ENCODE results near the gene LHX4. TPM values are rescaled to one million over a fixed set of nuclear protein-coding genes. Genes with fewer than 3 reads are reported as not detected.

The LHX4 gene
- total RNA-seq, 1 donor from 2014 or later, result not detected

- DNase-seq (ENCODE audit: low spot score in 2 of 2), result no peak
- FAIRE-seq, result no peak
These were observed 24.8 kb downstream of the LHX4 start for GRCh38 chr1:180254854-180255253.

GRCh38 chr1:180255536-180256340 lies 25.7 kb downstream of the LHX4 start:
- FAIRE-seq (no peak), DNase-seq (ENCODE audit: low spot score in 2 of 2) (no peak)

- FAIRE-seq (no peak), DNase-seq (ENCODE audit: low spot score in 2 of 2) (no peak)
These were observed 26.4 kb downstream of the LHX4 start for GRCh38 chr1:180256341-180257027.

- FAIRE-seq, result no peak
- DNase-seq (ENCODE audit: low spot score in 2 of 2), result no peak
These were observed 26.9 kb downstream of the LHX4 start for GRCh38 chr1:180257028-180257386.

GRCh38 chr1:180257486-180257885 lies 27.4 kb downstream of the LHX4 start:
- DNase-seq (ENCODE audit: low spot score in 2 of 2) (no peak), FAIRE-seq (no peak)

- DNase-seq (ENCODE audit: low spot score in 2 of 2) (no peak), FAIRE-seq (no peak)
These were observed 28.2 kb downstream of the LHX4 start for GRCh38 chr1:180258290-180258689.

- DNase-seq (ENCODE audit: low spot score in 2 of 2), result no peak
- no peak for FAIRE-seq
These were observed 28.9 kb downstream of the LHX4 start for GRCh38 chr1:180258935-180259334.

- FAIRE-seq, result no peak
- DNase-seq (ENCODE audit: low spot score in 2 of 2), result no peak
These were observed 29.6 kb downstream of the LHX4 start for GRCh38 chr1:180259431-180260338.

GRCh38 chr1:180260541-180260940 lies 30.5 kb downstream of the LHX4 start:
- DNase-seq (ENCODE audit: low spot score in 2 of 2) (no peak), FAIRE-seq (no peak)

GRCh38 chr1:180261030-180261429 lies 31.0 kb downstream of the LHX4 start:
- no peak for FAIRE-seq

GRCh38 chr1:180261524-180262155 lies 31.6 kb downstream of the LHX4 start:
- no peak for FAIRE-seq
- DNase-seq (ENCODE audit: low spot score in 2 of 2), result no peak

More at GRCh38 chr1:180261030-180261429, 31.0 kb downstream of the LHX4 start:
- DNase-seq (ENCODE audit: low spot score in 2 of 2), result no peak

- FAIRE-seq, result no peak
- DNase-seq (ENCODE audit: low spot score in 2 of 2), result no peak
These were observed 32.8 kb downstream of the LHX4 start for GRCh38 chr1:180262628-180263488.

- FAIRE-seq (no peak), DNase-seq (ENCODE audit: low spot score in 2 of 2) (no peak)
These were observed 34.5 kb downstream of the LHX4 start for GRCh38 chr1:180264595-180264994.

GRCh38 chr1:180265201-180265600 lies 35.1 kb downstream of the LHX4 start:
- DNase-seq (ENCODE audit: low spot score in 2 of 2) (no peak), FAIRE-seq (no peak)

GRCh38 chr1:180265871-180266270 lies 35.8 kb downstream of the LHX4 start:
- DNase-seq (ENCODE audit: low spot score in 2 of 2), result no peak
- FAIRE-seq, result no peak

GRCh38 chr1:180266275-180267210 lies 36.5 kb downstream of the LHX4 start:
- FAIRE-seq (no peak), DNase-seq (ENCODE audit: low spot score in 2 of 2) (no peak)

GRCh38 chr1:180267211-180267561 lies 37.1 kb downstream of the LHX4 start:
- DNase-seq (ENCODE audit: low spot score in 2 of 2) (no peak), FAIRE-seq (no peak)

- DNase-seq (ENCODE audit: low spot score in 2 of 2), result no peak
- no peak for FAIRE-seq
These were observed 37.9 kb downstream of the LHX4 start for GRCh38 chr1:180267761-180268555.
